WI38 (cell line): Measurements from ENCODE around the gene NHLRC4.

Experiments
- H3K4me3 ChIP-seq: 2 replicates; pipeline ENCODE4 v1.5.1; 2011; ENCODE audit warnings: low read depth, mild to moderate bottlenecking, control low read depth, low read length
- CTCF ChIP-seq: IDR thresholded peaks from 2 replicates; pipeline ENCODE4 v1.5.1; 2012; ENCODE audit warnings: low read depth, mild to moderate bottlenecking, control low read depth, low read length

NHLRC4 gene

GRCh38 chr16:566475-567372 lies at the start of gene NHLRC4:
NHLRC4 (plus strand) TSS chr16:567005; CDS start chr16:568048, 1,043 bp downstream.
- TF ChIP-seq CTCF = no peak
- peak within 1 kb of the TSS; percentile 18; the same call in 1 of the 2 replicates for H3K4me3 ChIP-seq

- no peak for TF ChIP-seq CTCF
- H3K4me3 ChIP-seq = no peak overlapping the region
Observed at GRCh38 chr16:518858-519257, 47.9 kb upstream of the NHLRC4 start.

GRCh38 chr16:519425-519824 lies 47.4 kb upstream of the NHLRC4 start:
- no peak for TF ChIP-seq CTCF
- H3K4me3 ChIP-seq = no peak overlapping the region

- no peak for TF ChIP-seq CTCF
- no peak overlapping the region for H3K4me3 ChIP-seq
Observed at GRCh38 chr16:519841-520687, 46.7 kb upstream of the NHLRC4 start.

- no peak for TF ChIP-seq CTCF
- no peak overlapping the region for H3K4me3 ChIP-seq
Observed at GRCh38 chr16:520847-521246, 46.0 kb upstream of the NHLRC4 start.

- H3K4me3 ChIP-seq = no peak overlapping the region
- no peak for TF ChIP-seq CTCF
Observed at GRCh38 chr16:521381-522210, 45.2 kb upstream of the NHLRC4 start.
